Common myeloid progenitor, CD34-positive (primary cell): ENCODE data around the gene MAP7D3.

Experiments
- CTCF ChIA-PET: fragments of 350-600 bp; sonication (Branson Sonifier 250); formaldehyde crosslinking; loops from one replicate; lab custom pipeline; 2021; ENCODE audit warnings: antibody characterized with exemption; lab: Charles Lee
- POLR2A ChIA-PET: fragments of 350-600 bp; sonication (Branson Sonifier 250); formaldehyde crosslinking; loops from one replicate; lab custom pipeline; 2021; ENCODE audit warnings: antibody characterized with exemption; lab: Charles Lee
- DNase-seq, 3 donors: peaks; one replicate each; pipeline versions ENCODE4 v3.0.0 to v3.0.0-alpha.2; 2013
- H3K27ac ChIP-seq, 2 experiments: 1 replicate in 1 of 2; 2 replicates in 1 of 2; pipeline ENCODE4 v1.7.0; 2013; ENCODE audit warnings: inconsistent platforms in 2 of 2, low read length in 2 of 2, mild to moderate bottlenecking in 2 of 2, low read depth in 1 of 2, moderate library complexity in 1 of 2; ENCODE audit not compliant: severe bottlenecking in 2 of 2, insufficient read depth in 1 of 2, poor library complexity in 1 of 2
- H3K27me3 ChIP-seq, 5 experiments: replicated peaks in 2 of 5; 1 replicate in 3 of 5; 2 replicates in 2 of 5; pipeline versions ENCODE4 v1.6.1 to v1.7.0; 2013; ENCODE audit warnings: low read length in 4 of 5, mild to moderate bottlenecking in 2 of 5, moderate library complexity in 2 of 5, inconsistent platforms in 1 of 5; ENCODE audit not compliant: insufficient read depth in 5 of 5, control insufficient read depth in 4 of 5
- H3K36me3 ChIP-seq, 4 experiments: 1 replicate in 2 of 4; 2 replicates in 2 of 4; pipeline versions ENCODE4 v1.6.1 to v1.7.0; 2013; ENCODE audit warnings: low read length in 3 of 4, control low read depth in 1 of 4, mild to moderate bottlenecking in 1 of 4; ENCODE audit not compliant: control insufficient read depth in 4 of 4, insufficient read depth in 4 of 4
- H3K4me1 ChIP-seq, 4 experiments: 1 replicate in 3 of 4; 2 replicates in 1 of 4; pipeline versions ENCODE4 v1.6.1 to v1.7.1; 2013; ENCODE audit warnings: low read length in 3 of 4, mild to moderate bottlenecking in 3 of 4, control low read depth in 1 of 4, inconsistent platforms in 1 of 4, moderate library complexity in 1 of 4; ENCODE audit not compliant: control insufficient read depth in 4 of 4, insufficient read depth in 4 of 4; ENCODE audit errors: control extremely low read depth in 1 of 4
- H3K4me3 ChIP-seq, 7 experiments: 1 replicate in 4 of 7; 2 replicates in 3 of 7; pipeline versions ENCODE4 v1.5.1 to v1.7.0; 2013; ENCODE audit warnings: mild to moderate bottlenecking in 7 of 7, low read length in 6 of 7, moderate library complexity in 6 of 7, inconsistent platforms in 2 of 7, low read depth in 2 of 7, control low read depth in 1 of 7; ENCODE audit not compliant: insufficient read depth in 4 of 7, control insufficient read depth in 1 of 7; ENCODE audit errors: extremely low read depth in 1 of 7
- H3K9me3 ChIP-seq, 5 experiments: 1 replicate in 4 of 5; 2 replicates in 1 of 5; pipeline versions ENCODE4 v1.6.1 to v1.7.1; 2013; ENCODE audit warnings: low read length in 4 of 5, mild to moderate bottlenecking in 2 of 5, inconsistent platforms in 1 of 5, low read depth in 1 of 5, moderate library complexity in 1 of 5; ENCODE audit not compliant: control insufficient read depth in 4 of 5, insufficient read depth in 2 of 5; ENCODE audit errors: control extremely low read depth in 1 of 5
- WGBS: methylation state at CpG from one replicate; pipeline ENCODE4 v1.1.5; 2013; ENCODE audit not compliant: insufficient coverage; 5-methylcytosine and 5-hydroxymethylcytosine counted together

Gene MAP7D3

GRCh38 chrX:136191171-136191570, 60.0 kb downstream of the MAP7D3 start:
- WGBS: 55% methylated on average over 4 of the region's 6 CpGs
- ChIA-PET CTCF (interaction anchor here (1.1 to 1.6 kb wide), 4 partner anchors 11 to 20 kb away, joined by 3 to 5 read pairs (median 4); no protein-coding TSS in a partner anchor), POLR2A (no interaction called here)
- peaks cover 6 to 61% (median 19%) of the 10 kb centered on the region in 4 experiments for H3K4me1 ChIP-seq
- H3K27me3 ChIP-seq: no peaks in the 10 kb centered on the region
- no peaks in the 10 kb centered on the region for H3K36me3 ChIP-seq
- H3K4me3 ChIP-seq: no peak overlapping the region
- H3K9me3 ChIP-seq: no peaks in the 10 kb centered on the region
- peak in 1 of 3 donors; percentile 24 for DNase-seq
- no peak overlapping the region for H3K27ac ChIP-seq

GRCh38 chrX:136190038-136190713, 61.0 kb downstream of the MAP7D3 start:
- no peak for DNase-seq
- H3K27me3 ChIP-seq: no peaks in the 10 kb centered on the region
- H3K9me3 ChIP-seq: no peaks in the 10 kb centered on the region
- no peaks in the 10 kb centered on the region for H3K36me3 ChIP-seq
- POLR2A ChIA-PET: no interaction called here
- H3K4me3 ChIP-seq: no peak overlapping the region
- no peak overlapping the region for H3K27ac ChIP-seq
- CTCF ChIA-PET: interaction anchor here (0.8 to 1.6 kb wide), 3 partner anchors 12 to 78 kb away, joined by 3 to 5 read pairs (median 4); no protein-coding TSS in a partner anchor
- peaks cover 6 to 63% (median 20%) of the 10 kb centered on the region in 4 experiments for H3K4me1 ChIP-seq
- WGBS: 89% methylated on average over 10 of the region's 10 CpGs

- DNase-seq: no peak
- Histone ChIP-seq H3K27me3 (no peaks in the 10 kb centered on the region), H3K9me3 (no peaks in the 10 kb centered on the region), H3K4me1 (peaks cover 6 to 58% (median 20%) of the 10 kb centered on the region in 4 experiments), H3K27ac (no peak overlapping the region), H3K4me3 (no peak overlapping the region), H3K36me3 (no peaks in the 10 kb centered on the region)
- ChIA-PET POLR2A (no interaction called here), CTCF (interaction anchor here (1.1 kb wide), 1 partner anchor 15 kb away, joined by 3 read pairs; no protein-coding TSS in a partner anchor)
- WGBS: no CpG with 5 or more reads among the region's 2 CpGs
These were observed 62.0 kb downstream of the MAP7D3 start for GRCh38 chrX:136189222-136189621.

- DNase-seq: peak in 1 of 3 donors; percentile 40
- POLR2A ChIA-PET: no interaction called here
- H3K4me1 ChIP-seq: peaks cover 0 to 28% (median 7%) of the 10 kb centered on the region in 4 experiments
- H3K36me3 ChIP-seq: no peaks in the 10 kb centered on the region
- CTCF ChIA-PET: interaction anchor here (1.0 to 2.0 kb wide), 4 partner anchors 9 to 391 kb away, joined by 3 to 6 read pairs (median 4); no protein-coding TSS in a partner anchor
- WGBS: 7% methylated on average over 3 of the region's 3 CpGs
- no peaks in the 10 kb centered on the region for H3K27me3 ChIP-seq
- no peak overlapping the region for H3K27ac ChIP-seq
- H3K4me3 ChIP-seq: peak overlapping the region in 1 of 7 experiments; percentile 11
- no peaks in the 10 kb centered on the region for H3K9me3 ChIP-seq
These were observed 65.2 kb downstream of the MAP7D3 start for GRCh38 chrX:136186023-136186413.

- CTCF ChIA-PET: interaction anchor here (1.0 to 2.0 kb wide), 4 partner anchors 8 to 391 kb away, joined by 3 to 6 read pairs (median 4); no protein-coding TSS in a partner anchor
- peak in 1 of 3 donors; percentile 56 for DNase-seq
- POLR2A ChIA-PET: interaction anchor here (0.6 kb wide), 1 partner anchor 347 kb away, joined by 5 read pairs; the partner anchor contains the start of gene VGLL1
- peaks cover 0 to 23% (median 4%) of the 10 kb centered on the region in 4 experiments for H3K4me1 ChIP-seq
- no peaks in the 10 kb centered on the region for H3K9me3 ChIP-seq
- peak overlapping the region in 1 of 2 experiments; percentile 34 for H3K27ac ChIP-seq
- H3K27me3 ChIP-seq: no peaks in the 10 kb centered on the region
- H3K4me3 ChIP-seq: peak overlapping the region in 1 of 7 experiments; percentile 28
- H3K36me3 ChIP-seq: no peaks in the 10 kb centered on the region
- 21% methylated on average over 5 of the region's 8 CpGs for WGBS
These were observed 65.7 kb downstream of the MAP7D3 start for GRCh38 chrX:136185401-136186022.

- no peak overlapping the region for H3K4me3 ChIP-seq
- ChIA-PET CTCF (no interaction called here), POLR2A (no interaction called here)
- H3K27me3 ChIP-seq: no peaks in the 10 kb centered on the region
- no peak overlapping the region for H3K27ac ChIP-seq
- no peak for DNase-seq
- no peaks in the 10 kb centered on the region for H3K36me3 ChIP-seq
- no peaks in the 10 kb centered on the region for H3K9me3 ChIP-seq
- no CpG with 5 or more reads among the region's 1 CpG for WGBS
- H3K4me1 ChIP-seq: peaks cover 0 to 16% (median 3%) of the 10 kb centered on the region in 4 experiments
These were observed 67.3 kb downstream of the MAP7D3 start for GRCh38 chrX:136183917-136184316.
